H1 (cell line): Measurements from ENCODE around the gene CELF6. TPM values are rescaled to one million over a fixed set of nuclear protein-coding genes. Genes with fewer than 3 reads are reported as not detected.

Source experiments
- CTCF ChIA-PET: fragments of 300-600 bp; sonication (Branson Sonifier 250); formaldehyde crosslinking; loops from one replicate; lab custom pipeline; 2021; ENCODE audit not compliant: partially characterized antibody; lab: Charles Lee
- POLR2A ChIA-PET: fragments of 300-600 bp; sonication (Branson Sonifier 250); formaldehyde crosslinking; loops from one replicate; lab custom pipeline; 2021; ENCODE audit warnings: inconsistent platforms; ENCODE audit not compliant: partially characterized antibody; lab: Charles Lee
- DNase-seq, 2 experiments: peaks; one replicate each; pipeline versions ENCODE4 v3.0.0 to v3.0.0-alpha.2; 2010 to 2022; ENCODE audit warnings: low spot score in 2 of 2, low read depth in 1 of 2, mixed read lengths in 1 of 2
- FAIRE-seq: peaks from 2 replicates; lab custom pipeline; 2011; peaks lifted over from hg19 to GRCh38; lab: Jason Lieb, UNC
- H2AFZ ChIP-seq: 2 replicates; pipeline ENCODE4 v1.8.1; 2012; ENCODE audit warnings: low read length, inconsistent platforms
- H2AK5ac ChIP-seq: 2 replicates; pipeline ENCODE4 v1.6.1; 2013; ENCODE audit warnings: low read depth, low read length
- H2BK120ac ChIP-seq: replicated peaks from 2 replicates; pipeline ENCODE3; 2013; ENCODE audit warnings: low read depth, low read length, inconsistent platforms
- H2BK12ac ChIP-seq: 2 replicates; pipeline ENCODE4 v1.6.1; 2013; ENCODE audit warnings: low read depth, low read length
- H2BK15ac ChIP-seq: 2 replicates; pipeline ENCODE4 v1.6.1; 2013; ENCODE audit warnings: low read length
- H2BK20ac ChIP-seq: 2 replicates; pipeline ENCODE4 v1.6.1; 2013; ENCODE audit warnings: low read length
- H2BK5ac ChIP-seq: 2 replicates; pipeline ENCODE4 v1.6.1; 2013; ENCODE audit warnings: low read depth, low read length
- H3K14ac ChIP-seq: 2 replicates; pipeline ENCODE4 v1.6.1; 2013; ENCODE audit warnings: inconsistent platforms; ENCODE audit not compliant: insufficient read length
- H3K18ac ChIP-seq: 2 replicates; pipeline ENCODE4 v1.6.1; 2013; ENCODE audit warnings: low read length; ENCODE audit errors: extremely low read depth
- H3K23ac ChIP-seq: 2 replicates; pipeline ENCODE4 v1.6.1; 2013; ENCODE audit warnings: inconsistent platforms; ENCODE audit not compliant: insufficient read length
- H3K23me2 ChIP-seq: 2 replicates; pipeline ENCODE4 v1.6.1; 2013; ENCODE audit warnings: low read depth, low read length
- H3K27ac ChIP-seq: 2 replicates; pipeline ENCODE4 v1.6.1; 2011; ENCODE audit warnings: low read depth, low read length, inconsistent platforms
- H3K27me3 ChIP-seq, 4 experiments: replicated peaks in 1 of 4; 1 replicate in 1 of 4; 2 replicates in 3 of 4; pipeline versions ENCODE4 v1.6.1 to v1.8.1; 2011 to 2013; ENCODE audit warnings: low read length in 3 of 4, mild to moderate bottlenecking in 3 of 4, inconsistent platforms in 2 of 4, mixed read lengths in 2 of 4, moderate library complexity in 1 of 4; ENCODE audit not compliant: control insufficient read depth in 3 of 4, insufficient read depth in 3 of 4; ENCODE audit errors: extremely low read depth in 1 of 4
- H3K36me3 ChIP-seq, 4 experiments: 2 replicates each; pipeline versions ENCODE4 v1.6.1 to v1.8.1; 2011 to 2013; ENCODE audit warnings: mild to moderate bottlenecking in 4 of 4, low read length in 3 of 4, moderate library complexity in 2 of 4, control low read depth in 1 of 4, inconsistent platforms in 1 of 4; ENCODE audit not compliant: insufficient read depth in 4 of 4, control insufficient read depth in 2 of 4
- H3K4ac ChIP-seq: replicated peaks from 2 replicates; pipeline ENCODE3; 2013; ENCODE audit warnings: low read length, low read depth, mixed read lengths, inconsistent platforms; ENCODE audit not compliant: insufficient read length
- H3K4me1 ChIP-seq, 4 experiments: replicated peaks in 1 of 4; 1 replicate in 1 of 4; 2 replicates in 3 of 4; pipeline versions ENCODE4 v1.6.1 to v1.8.1; 2011 to 2013; ENCODE audit warnings: low read length in 3 of 4, inconsistent platforms in 2 of 4, mixed read lengths in 1 of 4; ENCODE audit not compliant: insufficient read depth in 4 of 4, control insufficient read depth in 3 of 4
- H3K4me2 ChIP-seq, 2 experiments: 2 replicates each; pipeline versions ENCODE4 v1.6.1 to v1.8.1; 2011 to 2013; ENCODE audit warnings: low read depth in 2 of 2, low read length in 2 of 2, control low read depth in 1 of 2, inconsistent platforms in 1 of 2, mild to moderate bottlenecking in 1 of 2; ENCODE audit not compliant: insufficient read depth in 1 of 2
- H3K4me3 ChIP-seq, 4 experiments: fragments of 200-600, 300-600 bp in 1 of 4; sonication (generic), shearing (Covaris generic), sonication (Bioruptor Twin) in 1 of 4; 2 replicates each; pipeline versions ENCODE4 v1.5.1 to v1.8.1; 2011 to 2016; ENCODE audit warnings: low read length in 4 of 4, low read depth in 3 of 4, control low read depth in 2 of 4, inconsistent platforms in 2 of 4, mild to moderate bottlenecking in 2 of 4, mixed read lengths in 1 of 4, moderate library complexity in 1 of 4; ENCODE audit not compliant: insufficient read depth in 2 of 4; ENCODE audit errors: extremely low read depth in 1 of 4
- H3K56ac ChIP-seq: replicated peaks from 2 replicates; pipeline ENCODE3; 2013; ENCODE audit warnings: low read depth, mild to moderate bottlenecking, mixed read lengths, low read length, inconsistent platforms; ENCODE audit not compliant: insufficient read length
- H3K79me1 ChIP-seq: 2 replicates; pipeline ENCODE4 v1.6.1; 2013; ENCODE audit warnings: low read depth, low read length, control low read depth
- H3K79me2 ChIP-seq, 2 experiments: 2 replicates each; pipeline versions ENCODE4 v1.6.1 to v1.8.1; 2012 to 2013; ENCODE audit warnings: low read length in 2 of 2, mild to moderate bottlenecking in 2 of 2, inconsistent platforms in 1 of 2; ENCODE audit not compliant: insufficient read depth in 2 of 2, control insufficient read depth in 1 of 2
- H3K9ac ChIP-seq, 4 experiments: replicated peaks in 1 of 4; 1 replicate in 1 of 4; 2 replicates in 3 of 4; pipeline versions ENCODE4 v1.6.1 to v1.8.1; 2011 to 2013; ENCODE audit warnings: low read depth in 3 of 4, low read length in 3 of 4, control low read depth in 2 of 4, mild to moderate bottlenecking in 2 of 4, moderate library complexity in 2 of 4, inconsistent platforms in 1 of 4; ENCODE audit errors: extremely low read depth in 1 of 4
- H3K9me3 ChIP-seq, 2 experiments: 2 replicates each; pipeline versions ENCODE4 v1.6.1 to v1.8.1; 2012 to 2013; ENCODE audit warnings: mild to moderate bottlenecking in 2 of 2, moderate library complexity in 2 of 2, control low read depth in 1 of 2, inconsistent platforms in 1 of 2, low read depth in 1 of 2, low read length in 1 of 2, mixed read lengths in 1 of 2; ENCODE audit not compliant: insufficient read depth in 2 of 2
- H4K20me1 ChIP-seq, 2 experiments: replicated peaks in 1 of 2; 2 replicates each; pipeline versions ENCODE3 to v1.8.1; 2011 to 2013; ENCODE audit warnings: inconsistent platforms in 2 of 2, low read length in 2 of 2, mild to moderate bottlenecking in 1 of 2; ENCODE audit not compliant: insufficient read depth in 2 of 2, control insufficient read depth in 1 of 2
- H4K5ac ChIP-seq: 2 replicates; pipeline ENCODE4 v1.6.1; 2013; ENCODE audit warnings: low read length, low read depth, mixed read lengths, inconsistent platforms; ENCODE audit not compliant: insufficient read length
- H4K8ac ChIP-seq: 2 replicates; pipeline ENCODE4 v1.8.0; 2013; ENCODE audit warnings: mild to moderate bottlenecking, moderate library complexity, low read length, inconsistent platforms; ENCODE audit not compliant: insufficient read depth; ENCODE audit errors: extremely low read depth
- H4K91ac ChIP-seq: replicated peaks from 2 replicates; pipeline ENCODE3; 2013; ENCODE audit warnings: low read length, mixed read lengths, inconsistent platforms; ENCODE audit not compliant: insufficient read length
- BCL11A ChIP-seq, 2 experiments: IDR thresholded peaks; one replicate each; pipeline ENCODE4 v1.6.1; 2011; ENCODE audit warnings: low read depth in 2 of 2, low read length in 2 of 2, mild to moderate bottlenecking in 2 of 2
- CTBP2 ChIP-seq: IDR thresholded peaks from 2 replicates; pipeline ENCODE4 v1.7.0; 2011; ENCODE audit warnings: borderline replicate concordance, mild to moderate bottlenecking, moderate library complexity, mixed read lengths, low read length; ENCODE audit not compliant: insufficient read depth, insufficient read length
- GABPA ChIP-seq: IDR thresholded peaks from 2 replicates; pipeline ENCODE4 v1.6.1; 2011; ENCODE audit warnings: mild to moderate bottlenecking, low read length, moderate library complexity, borderline replicate concordance; ENCODE audit not compliant: insufficient read depth
- KDM4A ChIP-seq: IDR thresholded peaks from one replicate; pipeline ENCODE4 v1.7.1; 2012; ENCODE audit warnings: low read depth, mild to moderate bottlenecking, moderate library complexity, low read length, inconsistent platforms; ENCODE audit not compliant: severe bottlenecking
- RAD21 ChIP-seq, 2 experiments: IDR thresholded peaks in 1 of 2; conservative IDR thresholded peaks in 1 of 2; 2 replicates each; pipeline ENCODE4 v1.6.1; 2011; ENCODE audit warnings: low read depth in 2 of 2, low read length in 2 of 2, improper control_type of control experiment in 1 of 2, inconsistent platforms in 1 of 2, mild to moderate bottlenecking in 1 of 2, moderate library complexity in 1 of 2
- SUZ12 ChIP-seq: fragments of 200-600 bp; sonication (generic); IDR thresholded peaks from 2 replicates; pipeline ENCODE4 v1.6.1; 2012; ENCODE audit warnings: mild to moderate bottlenecking, inconsistent platforms, low read length, moderate library complexity, mixed read lengths
- TBP ChIP-seq: IDR thresholded peaks from 2 replicates; pipeline ENCODE4 v1.6.1; 2011; ENCODE audit warnings: low read depth, low read length, improper control_type of control experiment
- YY1 ChIP-seq: IDR thresholded peaks from 2 replicates; pipeline ENCODE4 v1.6.1; 2011; ENCODE audit warnings: low read depth, mild to moderate bottlenecking, low read length
- ZNF274 ChIP-seq: IDR thresholded peaks from 2 replicates; pipeline ENCODE4 v1.7.0; 2012; ENCODE audit warnings: low read length, borderline replicate concordance; ENCODE audit errors: extremely low read depth
- WGBS, 2 experiments: shearing (Covaris generic) in 1 of 2; methylation state at CpG; one replicate each; pipeline versions ENCODE4 v1.1.6 to v1.1.7; 2013 to 2015; ENCODE audit warnings: low lambda C conversion rate in 2 of 2, mixed read lengths in 2 of 2, inconsistent platforms in 1 of 2, low coverage in 1 of 2, missing lambda C conversion rate in 1 of 2; ENCODE audit not compliant: insufficient replicate concordance in 2 of 2, insufficient coverage in 1 of 2, insufficient read length in 1 of 2; ENCODE audit errors: extremely low coverage in 1 of 2, missing lambda C conversion rate in 1 of 2; 5-methylcytosine and 5-hydroxymethylcytosine counted together
- polyA plus RNA-seq, 7 experiments: library from polyadenylated mRNA; depleted of rRNA in 3 of 7; stranded (reverse) in 5 of 7; unstranded in 2 of 7; fragments of >200 nt in 5 of 7; fragments of 200-250 nt in 2 of 7; gene quantifications; 1 replicate in 5 of 7; 2 replicates in 1 of 7; 4 replicates in 1 of 7; pipeline versions ENCODE4 v1.2.1 to v1.2.3, GENCODE V29; 2011 to 2013; ENCODE audit warnings: missing spikeins in 2 of 7, mixed read lengths in 2 of 7
- total RNA-seq: library from RNA; stranded (reverse); fragmentation: NEBNext Ultra II Directional; extraction: Animal tissue kit (Norgen Biotek cat#: 25700); gene quantifications from 2 replicates; pipeline ENCODE4 v1.2.1, GENCODE V29; 2021
- TF ChIP-seq, protein P1 (sequence below): IDR thresholded peaks from 2 replicates; pipeline ENCODE4 v1.6.1; 2011; ENCODE audit warnings: low read length, improper control_type of control experiment

CELF6 gene
- total and polyA plus RNA-seq, 2 of the 8 experiments (the other 6 are each of a cell fraction or from before 2014, with no cell fraction given), result 0.09 to 0.19 TPM

DNA sequence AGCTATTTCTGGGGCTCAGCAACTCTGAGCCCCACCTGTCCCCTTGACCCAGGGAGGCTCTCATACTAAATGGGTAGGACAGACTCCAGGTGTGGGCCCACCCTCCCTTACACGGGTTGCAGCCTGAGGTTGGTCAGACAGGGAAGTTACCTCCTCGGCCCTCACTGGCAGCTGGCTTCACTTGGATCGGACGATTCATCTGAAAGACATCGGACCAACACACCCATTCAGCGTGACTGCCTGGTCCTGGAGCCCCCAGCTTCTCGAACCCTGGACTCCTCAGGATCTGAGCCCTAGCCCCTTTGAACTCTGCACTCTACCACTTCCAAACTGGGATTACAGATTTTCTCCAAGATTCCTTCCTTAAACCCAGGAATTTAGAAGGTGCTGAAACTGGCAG lies 15.4 kb downstream of the CELF6 start:
- Histone ChIP-seq H3K9me3 (no peaks in the 10 kb centered on the region), H4K8ac (peak overlapping the region; percentile 39; the same call in 1 of the 2 replicates), H3K79me1 (no peaks in the 10 kb centered on the region), H3K4me3 (no peak overlapping the region), H3K4me1 (no peaks in the 10 kb centered on the region), H4K91ac (no peak overlapping the region), H3K23ac (no peak overlapping the region), H2BK15ac (no peak overlapping the region), H2AK5ac (no peak overlapping the region), H3K14ac (no peak overlapping the region), H3K18ac (no peak overlapping the region), H3K9ac (no peak overlapping the region), H3K27ac (no peak overlapping the region), H3K27me3 (peaks cover 0 to 1% (median 0%) of the 10 kb centered on the region in 4 experiments; a peak in 3 of 7 replicates), H2BK5ac (no peak overlapping the region), H3K56ac (no peak overlapping the region), H2BK20ac (no peak overlapping the region), H2AFZ (no peak overlapping the region), H3K36me3 (no peaks in the 10 kb centered on the region), H4K5ac (no peak overlapping the region), H3K23me2 (no peaks in the 10 kb centered on the region), H2BK12ac (no peak overlapping the region), H3K4ac (no peak overlapping the region), H2BK120ac (no peak overlapping the region), H4K20me1 (peaks cover 0 to 4% of the 10 kb centered on the region in 2 experiments), H3K4me2 (no peak overlapping the region), H3K79me2 (no peaks in the 10 kb centered on the region)
- ChIA-PET POLR2A (no interaction called here), CTCF (interaction anchor here (0.5 to 2.9 kb wide), 4 partner anchors 8 to 31 kb away, joined by 3 to 19 read pairs (median 8); no protein-coding TSS in a partner anchor)
- FAIRE-seq (no peak), DNase-seq (no peak)
- 76% methylated on average over 7 of the region's 7 CpGs; no CpG with 5 or more reads in 1 of the 2 experiments for WGBS, 2 experiments
- TF ChIP-seq TBP (no peak), KDM4A (no peak), RAD21 (IDR thresholded peaks at IDR 0.05 in 1 of 2, conservative IDR thresholded peaks at IDR 0.05 in 1 of 2; ENCODE audit: low read depth in 2 of 2, low read length in 2 of 2) (no peak), CTBP2 (no peak), BCL11A (IDR thresholded peaks at IDR 0.05; ENCODE audit: low read depth in 2 of 2, low read length in 2 of 2) (no peak), GABPA (no peak), SUZ12 (no peak), YY1 (no peak), ZNF274 (no peak)
- TF ChIP-seq, protein P1, sequence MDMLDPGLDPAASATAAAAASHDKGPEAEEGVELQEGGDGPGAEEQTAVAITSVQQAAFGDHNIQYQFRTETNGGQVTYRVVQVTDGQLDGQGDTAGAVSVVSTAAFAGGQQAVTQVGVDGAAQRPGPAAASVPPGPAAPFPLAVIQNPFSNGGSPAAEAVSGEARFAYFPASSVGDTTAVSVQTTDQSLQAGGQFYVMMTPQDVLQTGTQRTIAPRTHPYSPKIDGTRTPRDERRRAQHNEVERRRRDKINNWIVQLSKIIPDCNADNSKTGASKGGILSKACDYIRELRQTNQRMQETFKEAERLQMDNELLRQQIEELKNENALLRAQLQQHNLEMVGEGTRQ, result no peak
